ENCODE data around the gene MKX.

Gene MKX

DNA sequence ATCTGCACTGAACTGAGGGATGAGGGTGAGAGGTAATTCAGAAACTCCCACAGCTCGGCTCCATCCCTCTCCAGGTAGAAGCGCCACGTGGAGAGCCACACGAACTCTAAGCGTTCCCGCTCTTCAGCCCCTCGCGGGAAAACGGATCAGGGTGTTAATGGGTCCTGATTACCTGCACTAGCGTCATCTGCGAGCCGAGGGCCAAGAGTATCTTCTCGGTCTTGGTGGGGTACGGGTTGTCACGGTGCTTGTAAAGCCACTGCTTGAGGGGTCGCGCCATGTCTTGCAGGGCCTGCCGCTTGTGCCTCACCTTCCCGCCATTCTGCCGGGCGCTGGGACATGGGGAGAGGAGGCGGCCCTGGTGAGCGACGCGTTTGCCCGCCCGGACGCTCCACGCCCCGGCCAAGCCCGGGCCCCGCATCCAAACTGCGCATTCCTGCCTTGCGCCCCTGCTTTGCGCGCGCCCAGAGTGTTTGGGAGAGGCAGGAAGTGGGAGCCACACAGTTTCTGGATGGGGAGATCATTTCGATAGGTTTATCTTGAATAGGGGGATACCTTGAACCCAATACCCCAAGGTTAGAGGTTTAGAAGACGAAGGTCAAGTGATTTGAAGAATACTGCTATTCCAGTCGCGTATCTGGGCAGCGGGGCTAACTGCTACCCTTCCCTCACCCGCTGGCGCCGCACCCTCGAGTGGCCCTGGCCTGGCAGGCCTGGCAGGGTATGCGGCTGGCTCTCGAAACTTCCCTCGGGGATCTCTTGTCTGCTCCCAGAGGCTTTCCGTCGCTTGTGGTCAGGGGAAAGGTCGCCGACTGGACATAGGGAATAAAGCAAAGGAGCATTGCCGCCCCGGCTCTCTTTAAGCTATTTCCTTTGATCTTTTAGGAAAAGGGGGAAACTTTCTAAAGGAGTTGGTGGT is 4.2 kb downstream of the MKX start:
- DNase-seq = no peak

DNA sequence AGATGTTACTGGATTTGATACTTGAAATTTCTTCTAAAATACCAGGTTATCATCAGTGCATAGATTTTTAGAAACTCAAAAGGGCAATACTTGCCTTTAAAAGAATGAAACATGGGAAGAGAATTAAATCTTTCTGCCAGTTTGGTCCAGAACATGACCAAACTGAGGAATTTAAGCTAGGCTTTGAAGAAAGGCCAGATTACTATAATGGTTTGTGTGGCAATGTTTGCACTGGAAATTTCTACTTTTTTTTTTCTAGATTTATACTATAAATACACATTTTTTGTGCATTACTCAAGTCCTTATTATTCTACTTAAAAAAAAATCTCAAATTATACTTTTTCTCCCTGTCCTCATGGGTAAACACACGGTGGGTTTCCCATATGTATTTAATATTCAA is 9.2 kb downstream of the MKX start:
- DNase-seq = no peak

- no peak for DNase-seq
Observed at GRCh38 chr10:27730041-27730440, 15.6 kb downstream of the MKX start.

DNA sequence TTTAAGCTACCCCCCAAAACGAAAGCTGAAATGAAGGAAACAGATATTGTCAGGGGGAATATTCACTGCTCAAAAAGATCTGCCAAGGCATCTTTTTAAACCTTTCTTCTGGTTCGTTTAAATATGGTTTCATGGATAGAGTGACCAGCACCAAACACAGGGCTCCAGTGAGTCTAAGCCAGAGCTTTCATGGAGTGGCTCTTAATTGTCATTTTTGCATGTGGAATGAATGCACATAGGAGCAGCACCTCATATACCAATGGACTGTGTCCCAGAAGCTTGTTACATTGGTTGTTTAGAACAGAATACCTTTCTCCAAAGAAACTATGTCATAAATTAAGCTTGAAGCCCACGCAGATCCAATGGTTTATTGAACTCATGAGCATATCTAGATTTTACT is 17.3 kb downstream of the MKX start:
- DNase-seq = no peak

- no peak for DNase-seq
Observed at GRCh38 chr10:27724287-27724686, 21.3 kb downstream of the MKX start.

DNA sequence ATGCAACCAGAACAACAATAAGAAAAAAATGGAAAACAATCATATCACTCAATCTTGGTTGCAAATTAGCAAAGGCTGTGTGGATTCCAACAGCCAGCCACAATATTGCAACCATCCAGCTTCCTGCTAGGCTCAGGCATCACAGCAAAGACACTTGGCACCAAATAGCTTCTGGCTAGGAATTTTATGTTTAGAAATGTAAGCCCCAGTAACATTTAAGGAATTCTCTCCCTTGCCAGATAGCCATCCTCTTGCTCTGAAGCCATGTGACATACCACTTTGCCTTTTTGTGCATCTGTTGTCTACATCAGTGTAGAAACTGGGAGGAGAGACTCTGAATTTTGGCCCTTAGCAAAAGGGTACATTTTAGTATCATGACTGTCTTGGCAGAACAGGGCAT is 22.2 kb downstream of the MKX start:
- no peak for DNase-seq

DNA sequence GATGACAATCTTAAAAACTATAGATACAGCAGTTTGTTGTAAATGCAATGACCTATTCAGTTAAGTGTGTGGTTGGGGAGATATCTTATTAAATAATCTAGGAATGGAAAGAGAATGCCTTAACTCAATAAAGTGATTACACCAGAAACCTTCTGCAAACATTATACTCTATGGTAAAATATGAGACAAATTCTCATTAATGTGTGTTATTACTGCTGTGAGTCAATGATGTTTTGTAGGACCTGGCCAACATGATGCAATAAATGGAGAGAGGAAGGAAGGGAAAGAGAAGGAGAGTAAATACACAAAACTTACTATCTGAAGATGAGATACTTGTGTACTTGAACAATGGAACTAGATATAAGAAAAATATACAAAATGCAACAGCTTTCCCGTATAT is 25.1 kb downstream of the MKX start:
- no peak for DNase-seq

DNA sequence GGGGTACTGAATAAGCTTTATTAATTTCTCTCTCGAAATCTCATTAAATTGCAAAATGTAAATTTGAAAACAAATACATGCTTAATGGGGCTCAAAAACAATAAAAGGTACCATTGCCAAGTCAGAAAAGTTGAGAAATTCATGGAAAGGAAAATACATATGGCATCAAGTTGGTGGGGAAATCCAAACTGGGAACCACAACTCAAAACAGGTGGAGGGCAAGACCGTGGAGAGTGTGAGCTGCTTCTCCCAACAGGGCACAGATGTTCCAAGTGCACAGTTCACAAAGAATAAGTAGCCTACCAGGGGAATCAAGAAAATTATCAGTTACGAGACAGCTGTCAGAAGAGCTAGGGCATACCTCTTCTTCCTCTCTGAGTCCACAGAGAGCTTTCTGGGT is 26.6 kb downstream of the MKX start:
- no peak for DNase-seq

GRCh38 chr10:27717861-27718260 is 27.8 kb downstream of the MKX start:
- no peak for DNase-seq

GRCh38 chr10:27717224-27717623 is 28.4 kb downstream of the MKX start:
- no peak for DNase-seq

- no peak for DNase-seq
Observed at GRCh38 chr10:27716521-27716920, 29.1 kb downstream of the MKX start.

DNA sequence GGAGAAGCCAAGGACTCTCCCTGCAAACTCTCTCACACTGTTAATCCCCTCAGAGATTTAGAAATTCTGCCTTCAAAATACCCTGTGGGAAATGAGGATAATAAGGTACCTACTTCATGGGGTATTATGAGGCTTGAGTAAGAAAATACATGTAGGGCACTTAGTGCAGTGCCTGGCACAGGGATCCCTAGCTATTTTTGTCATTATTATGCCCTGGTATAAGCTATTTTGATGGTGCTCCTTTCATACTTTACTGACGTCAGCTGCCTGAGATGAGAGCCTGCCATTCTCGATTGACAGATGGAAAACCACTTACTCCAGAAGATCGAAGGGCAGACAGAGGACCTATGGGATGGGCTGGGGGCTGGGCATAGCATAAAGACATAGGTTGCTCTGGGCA is 30.1 kb downstream of the MKX start:
- no peak for DNase-seq

DNA sequence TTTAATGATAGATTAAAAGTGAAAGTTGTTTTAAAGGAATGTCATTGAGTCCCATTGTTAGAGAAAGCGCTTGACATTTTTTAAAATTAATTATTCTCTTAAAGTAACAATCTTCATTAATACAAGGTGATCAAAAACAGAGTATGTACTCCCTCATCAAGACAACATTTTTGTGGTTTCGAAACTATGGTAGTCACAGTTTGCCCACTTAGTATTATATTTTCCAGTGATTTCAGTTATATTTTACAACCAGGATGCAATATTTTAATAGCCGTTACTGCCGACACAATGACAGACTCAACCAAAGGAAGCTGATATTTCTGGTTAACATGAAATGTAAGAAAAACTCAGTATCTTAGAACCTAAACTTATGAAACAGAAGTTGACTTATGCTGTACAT is 31.3 kb downstream of the MKX start:
- DNase-seq = no peak

DNA sequence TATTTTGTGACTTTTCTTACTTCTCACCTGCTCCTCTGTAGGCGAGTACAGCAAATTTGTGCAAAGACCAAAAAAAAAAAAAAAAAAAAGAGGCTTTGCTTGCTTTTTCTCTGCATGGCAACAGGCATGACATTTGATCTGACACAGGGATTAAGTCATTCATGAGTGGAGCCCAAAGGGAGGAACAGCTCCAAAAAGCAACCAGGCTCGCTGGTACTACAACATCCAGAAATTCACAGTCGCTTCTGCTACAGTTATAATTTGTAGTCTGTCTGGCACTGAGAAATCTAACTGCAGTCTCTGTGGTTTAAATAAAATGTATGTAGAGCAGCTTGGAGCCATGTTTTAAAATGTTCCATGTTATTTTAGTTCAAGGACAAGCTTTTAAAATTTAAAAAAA is 31.7 kb downstream of the MKX start:
- DNase-seq = no peak

DNA sequence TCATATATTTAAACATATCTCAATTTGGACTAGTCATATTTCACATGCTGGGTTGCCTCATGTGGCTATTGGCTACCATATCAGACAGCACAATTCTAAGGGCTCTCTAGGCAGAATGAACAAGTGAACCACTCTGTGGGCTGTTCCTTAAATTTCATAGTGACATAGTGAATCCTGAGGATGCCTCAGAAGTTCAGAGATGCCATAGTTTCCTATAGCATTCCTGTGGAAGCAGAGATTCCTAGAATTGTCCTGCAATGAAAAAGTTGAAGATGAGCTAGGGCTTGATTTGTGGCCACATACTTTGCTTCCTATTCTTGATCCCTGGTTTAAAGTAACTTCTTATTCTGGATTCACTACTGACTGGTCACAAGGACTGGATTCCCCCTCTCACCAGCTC is 35.6 kb downstream of the MKX start:
- no peak for DNase-seq

- no peak for DNase-seq
Observed at GRCh38 chr10:27709304-27709703, 36.3 kb downstream of the MKX start.

DNA sequence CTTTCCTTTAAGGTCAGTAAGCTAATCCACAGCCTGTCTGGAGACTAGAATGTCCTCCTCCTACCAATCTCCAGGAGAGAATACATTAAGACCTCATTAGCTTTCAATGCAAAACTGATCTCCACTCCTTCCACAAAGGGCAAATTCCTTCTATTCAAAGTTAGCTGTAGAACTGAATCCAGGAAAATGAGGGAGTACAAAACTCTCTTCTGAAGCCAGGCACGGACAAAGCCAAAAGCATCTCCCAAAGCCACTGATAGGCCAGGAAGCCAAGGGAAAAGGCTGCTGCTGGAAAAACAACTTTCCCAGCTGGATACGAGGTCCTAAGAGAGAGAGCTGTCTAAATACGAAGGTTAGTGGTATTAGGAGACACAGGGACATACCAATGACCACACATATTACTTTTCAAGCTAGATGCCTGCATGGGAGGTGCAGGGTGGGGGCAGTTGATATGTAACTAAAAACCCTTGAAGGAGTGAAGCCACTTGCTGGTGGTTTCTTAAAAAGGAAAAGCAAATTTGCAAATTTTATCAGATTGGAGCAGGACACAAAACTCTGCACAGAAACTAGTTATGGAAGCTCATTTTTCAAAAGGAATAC is 43.6 kb downstream of the MKX start:
- DNase-seq = no peak

DNA sequence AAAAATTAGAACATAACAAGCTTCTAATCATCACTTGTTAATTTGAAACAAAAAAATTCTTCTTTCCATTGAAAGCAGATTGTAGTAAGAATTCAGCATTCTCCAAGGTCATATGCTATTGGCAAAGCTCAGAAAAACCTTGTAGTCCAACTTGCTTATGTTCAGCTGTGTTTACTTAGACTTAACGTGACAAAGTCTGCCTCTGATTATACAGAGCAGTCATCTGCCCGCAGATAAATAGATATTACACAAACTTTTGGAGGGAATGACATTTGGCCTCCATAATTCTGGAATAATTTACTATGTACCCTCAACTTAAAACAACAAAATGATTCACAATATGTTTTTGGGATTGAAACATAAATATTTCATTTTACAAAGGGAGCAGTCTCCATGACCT is 45.8 kb downstream of the MKX start:
- DNase-seq = no peak

GRCh38 chr10:27698961-27699360 is 46.7 kb downstream of the MKX start:
- no peak for DNase-seq

GRCh38 chr10:27696466-27696865 is 49.2 kb downstream of the MKX start:
- no peak for DNase-seq

DNA sequence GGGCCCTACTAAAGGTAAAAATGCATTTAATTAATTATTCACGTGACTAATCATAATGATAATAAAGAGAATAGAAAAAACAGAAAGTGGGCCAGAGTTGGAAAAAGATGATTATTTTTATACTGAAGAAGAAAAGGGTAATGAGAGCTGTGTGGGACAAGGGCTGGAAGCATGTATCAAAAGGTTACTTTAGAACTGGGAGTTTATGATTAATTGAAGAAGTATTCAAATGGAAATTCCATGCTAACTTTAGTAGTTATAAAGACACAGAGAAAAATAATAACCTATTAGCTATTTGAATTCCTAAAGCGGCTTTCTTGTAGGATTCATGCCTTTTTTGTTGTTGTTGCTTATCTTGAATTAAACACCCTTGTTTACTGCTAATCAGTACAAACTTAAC is 49.9 kb downstream of the MKX start:
- no peak for DNase-seq

GRCh38 chr10:27695088-27695487 is 50.5 kb downstream of the MKX start:
- DNase-seq = no peak

DNA sequence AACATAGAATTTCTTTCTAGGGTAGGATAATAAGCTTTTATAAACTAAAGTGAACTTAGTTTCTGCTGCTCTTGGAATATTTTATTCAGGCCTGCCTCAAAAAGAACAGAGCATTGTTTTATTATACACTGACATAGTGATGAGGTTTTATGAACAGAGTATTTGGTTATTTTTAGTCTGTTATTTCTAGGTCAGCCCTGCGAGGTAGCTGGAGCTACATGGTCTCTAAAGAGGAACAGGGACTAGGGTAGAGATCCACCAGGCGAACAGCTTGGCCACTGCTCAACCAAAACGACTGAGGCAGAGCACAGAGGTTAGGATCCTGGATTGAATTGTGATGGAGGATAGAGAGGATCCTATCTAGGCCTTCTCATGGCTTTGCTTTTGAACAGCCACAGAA is 53.0 kb downstream of the MKX start:
- DNase-seq = no peak

- no peak for DNase-seq
Observed at GRCh38 chr10:27688991-27689390, 56.6 kb downstream of the MKX start.

GRCh38 chr10:27688276-27688675 is 57.3 kb downstream of the MKX start:
- no peak for DNase-seq
